Activated B cell treated with CpG ODN at 0.5 μM for 24 hours (primary cell): ENCODE results near the gene CAMK4. TPM values are rescaled to one million over a fixed set of nuclear protein-coding genes. Genes with fewer than 3 reads are reported as not detected.

Experiments
- ATAC-seq: fragments of 200-7000 bp; cut with Tn5 transposase; one replicate; pipeline ENCODE4 v1.10.0; 2021; ENCODE audit warnings: low read depth, mild to moderate bottlenecking, moderate library complexity
- CTCF ChIA-PET: fragments of 350-600 bp; sonication (Branson Sonifier 250); formaldehyde crosslinking; loops from one replicate; lab custom pipeline; 2021; ENCODE audit warnings: antibody characterized with exemption; lab: Charles Lee
- POLR2A ChIA-PET: fragments of 350-600 bp; sonication (Branson Sonifier 250); formaldehyde crosslinking; loops from one replicate; lab custom pipeline; 2021; ENCODE audit warnings: antibody characterized with exemption; lab: Charles Lee
- DNase-seq: peaks from one replicate; pipeline ENCODE4 v3.0.0; 2022
- H3K27ac Mint-ChIP-seq: one replicate; pipeline ENCODE4 v1.8.0; 2020; ENCODE audit warnings: mixed read lengths
- H3K27me3 Mint-ChIP-seq: one replicate; pipeline ENCODE4 v1.8.0; 2021; ENCODE audit warnings: mixed read lengths
- H3K36me3 Mint-ChIP-seq: one replicate; pipeline ENCODE4 v1.8.0; 2021; ENCODE audit warnings: low read depth, mixed read lengths
- H3K4me1 Mint-ChIP-seq: one replicate; pipeline ENCODE4 v1.8.0; 2021; ENCODE audit warnings: mixed read lengths
- H3K4me3 Mint-ChIP-seq: one replicate; pipeline ENCODE4 v1.8.0; 2020; ENCODE audit warnings: mild to moderate bottlenecking, mixed read lengths
- H3K9me3 Mint-ChIP-seq: one replicate; pipeline ENCODE4 v1.8.0; 2020; ENCODE audit warnings: mixed read lengths
- intact Hi-C: fragments of 100-400 bp; cut with micrococcal nuclease; formaldehyde crosslinking; loops from one replicate; pipeline ENCODE4 v1.15.1; 2024
- total RNA-seq: library from RNA; stranded (reverse); gene quantifications from 2 replicates; pipeline ENCODE4 v1.2.3, GENCODE V29; 2022
- TF ChIP-seq, protein P1 (sequence below): fragments of 200-600 bp; IDR thresholded peaks from one replicate; pipeline ENCODE4 v1.8.0; 2022; ENCODE audit warnings: antibody characterized with exemption, mild to moderate bottlenecking

Gene CAMK4
- total RNA-seq, 1 donor from 2014 or later = 6.3 TPM

DNA sequence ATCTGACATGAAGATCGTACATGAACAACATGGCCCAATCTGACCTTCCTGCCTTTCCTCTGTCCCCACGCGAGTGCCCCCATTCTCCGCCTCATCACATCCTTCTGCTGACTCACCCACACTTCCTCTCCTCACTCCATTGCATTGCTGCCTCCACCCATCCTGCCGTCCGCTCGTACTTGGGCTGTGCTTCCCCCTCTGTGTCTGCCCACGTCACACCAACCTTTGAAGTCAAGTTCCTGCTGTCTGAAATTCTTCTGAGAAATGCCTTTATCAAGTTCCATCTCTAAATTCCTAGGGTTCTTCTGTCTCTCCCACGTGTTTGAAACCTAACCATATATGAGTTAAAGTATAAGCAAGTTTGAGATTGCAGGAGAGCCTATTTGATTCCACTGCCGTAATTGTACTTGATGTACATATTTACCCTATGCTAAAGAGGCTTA is 306.1 kb downstream of the CAMK4 start:
- Mint-ChIP-seq H3K27me3 (no peaks in the 10 kb centered on the region), H3K36me3 (no peaks in the 10 kb centered on the region), H3K4me1 (peaks cover 23% of the 10 kb centered on the region), H3K27ac (peak overlapping the region; percentile 75), H3K4me3 (peak overlapping the region; percentile 49), H3K9me3 (peaks cover 2% of the 10 kb centered on the region)
- ATAC-seq (peak; percentile 100), DNase-seq (peak; percentile 61)
- CTCF ChIA-PET = interaction anchor here (2.1 to 4.8 kb wide), 2 partner anchors 9 to 18 kb away, joined by 5 to 52 read pairs; partner anchors contain the start of gene STARD4
- POLR2A ChIA-PET = interaction anchor here (0.9 to 3.6 kb wide), 3 partner anchors 18 to 630 kb away, joined by 3 to 33 read pairs (median 14); partner anchors contain the start of genes NREP and STARD4
- intact Hi-C loops = loop anchor here (1.0 to 2.0 kb wide), 5 partner anchors 17 to 1391 kb away; partner anchors contain the start of gene NREP
- TF ChIP-seq, protein P1, sequence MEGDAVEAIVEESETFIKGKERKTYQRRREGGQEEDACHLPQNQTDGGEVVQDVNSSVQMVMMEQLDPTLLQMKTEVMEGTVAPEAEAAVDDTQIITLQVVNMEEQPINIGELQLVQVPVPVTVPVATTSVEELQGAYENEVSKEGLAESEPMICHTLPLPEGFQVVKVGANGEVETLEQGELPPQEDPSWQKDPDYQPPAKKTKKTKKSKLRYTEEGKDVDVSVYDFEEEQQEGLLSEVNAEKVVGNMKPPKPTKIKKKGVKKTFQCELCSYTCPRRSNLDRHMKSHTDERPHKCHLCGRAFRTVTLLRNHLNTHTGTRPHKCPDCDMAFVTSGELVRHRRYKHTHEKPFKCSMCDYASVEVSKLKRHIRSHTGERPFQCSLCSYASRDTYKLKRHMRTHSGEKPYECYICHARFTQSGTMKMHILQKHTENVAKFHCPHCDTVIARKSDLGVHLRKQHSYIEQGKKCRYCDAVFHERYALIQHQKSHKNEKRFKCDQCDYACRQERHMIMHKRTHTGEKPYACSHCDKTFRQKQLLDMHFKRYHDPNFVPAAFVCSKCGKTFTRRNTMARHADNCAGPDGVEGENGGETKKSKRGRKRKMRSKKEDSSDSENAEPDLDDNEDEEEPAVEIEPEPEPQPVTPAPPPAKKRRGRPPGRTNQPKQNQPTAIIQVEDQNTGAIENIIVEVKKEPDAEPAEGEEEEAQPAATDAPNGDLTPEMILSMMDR = no peak

DNA sequence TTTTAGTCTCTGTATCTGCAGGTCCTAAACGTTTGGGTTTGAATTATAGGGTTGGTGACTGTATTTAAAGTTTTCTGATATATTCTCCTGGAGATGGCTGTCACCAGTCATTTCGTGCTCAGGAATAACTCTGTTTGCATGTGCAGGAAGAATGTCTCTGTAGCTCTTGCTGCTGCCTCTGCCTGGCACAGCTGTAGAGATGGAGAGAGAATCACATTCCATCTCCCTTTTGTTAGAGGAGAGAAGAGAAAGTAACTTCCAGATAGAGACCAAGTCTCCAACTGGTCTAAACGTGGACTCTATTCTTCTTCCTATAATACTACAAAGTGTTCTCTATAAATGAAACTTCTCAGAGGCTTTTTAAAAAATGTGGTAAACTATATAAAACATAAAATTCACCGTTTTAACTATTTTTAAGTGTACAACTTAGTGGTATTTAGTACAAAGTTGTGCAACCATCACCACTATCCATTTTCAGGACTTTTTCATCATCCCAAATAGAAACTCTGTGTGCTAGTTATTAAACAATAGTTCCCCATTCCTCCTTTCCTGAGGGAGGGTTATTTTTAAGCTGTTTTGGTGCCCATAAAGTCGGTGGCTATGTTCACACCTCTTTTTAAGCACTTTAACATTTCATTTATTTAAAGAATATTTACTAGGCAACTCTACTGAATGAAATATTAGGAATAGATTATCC is 308.9 kb downstream of the CAMK4 start:
- peaks cover 23% of the 10 kb centered on the region for H3K4me1 Mint-ChIP-seq
- TF ChIP-seq, protein P1 = no peak
- peaks cover 9% of the 10 kb centered on the region for H3K27me3 Mint-ChIP-seq
- intact Hi-C loops = no loop called here
- no peak overlapping the region for H3K27ac Mint-ChIP-seq
- ATAC-seq (no peak), DNase-seq (no peak)
- H3K4me3 Mint-ChIP-seq = no peak overlapping the region
- H3K9me3 Mint-ChIP-seq = peaks cover 2% of the 10 kb centered on the region
- no peaks in the 10 kb centered on the region for H3K36me3 Mint-ChIP-seq
- ChIA-PET CTCF (interaction anchor here (1.7 to 4.8 kb wide), 2 partner anchors 21 to 613 kb away, joined by 4 to 52 read pairs; partner anchors contain the start of gene STARD4), POLR2A (interaction anchor here (1.0 kb wide), 1 partner anchor 20 kb away, joined by 3 read pairs; no protein-coding TSS in a partner anchor)

DNA sequence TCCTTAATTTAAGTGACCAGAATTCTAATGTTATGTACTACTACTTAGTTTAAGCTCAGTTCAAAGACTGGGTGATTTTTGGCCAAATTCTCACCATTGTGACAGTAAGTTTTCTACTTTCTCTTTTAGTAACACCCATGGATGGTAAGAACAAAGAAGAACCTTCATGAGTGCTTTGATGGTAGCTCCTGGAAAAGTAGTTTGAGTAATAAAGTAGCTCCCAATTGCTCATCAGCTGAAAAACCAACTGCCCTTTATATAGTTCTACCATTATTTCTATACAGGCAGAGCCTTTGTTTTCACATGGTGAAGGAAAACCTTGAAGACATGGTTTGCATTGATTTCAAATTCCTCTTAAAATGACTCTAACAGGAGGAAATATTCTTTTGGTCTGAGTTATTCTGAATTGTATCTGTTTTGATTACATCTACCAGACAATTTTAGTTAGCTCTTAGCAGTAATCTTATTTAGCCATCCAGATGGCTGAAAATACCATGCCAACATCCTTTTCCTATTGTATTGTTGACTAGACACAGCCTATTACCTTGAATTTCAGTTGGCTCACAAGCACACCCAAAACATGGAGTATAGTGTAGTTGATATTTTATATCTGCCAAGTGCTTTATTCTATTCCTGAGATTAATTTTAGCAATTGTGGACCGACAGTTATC is 311.8 kb downstream of the CAMK4 start:
- intact Hi-C loops = no loop called here
- ATAC-seq (no peak), DNase-seq (no peak)
- TF ChIP-seq, protein P1 = no peak
- no peaks in the 10 kb centered on the region for H3K9me3 Mint-ChIP-seq
- H3K4me1 Mint-ChIP-seq = peaks cover 6% of the 10 kb centered on the region
- ChIA-PET POLR2A (no interaction called here), CTCF (no interaction called here)
- H3K36me3 Mint-ChIP-seq = no peaks in the 10 kb centered on the region
- peaks cover 18% of the 10 kb centered on the region for H3K27me3 Mint-ChIP-seq
- H3K4me3 Mint-ChIP-seq = no peak overlapping the region
- no peak overlapping the region for H3K27ac Mint-ChIP-seq

DNA sequence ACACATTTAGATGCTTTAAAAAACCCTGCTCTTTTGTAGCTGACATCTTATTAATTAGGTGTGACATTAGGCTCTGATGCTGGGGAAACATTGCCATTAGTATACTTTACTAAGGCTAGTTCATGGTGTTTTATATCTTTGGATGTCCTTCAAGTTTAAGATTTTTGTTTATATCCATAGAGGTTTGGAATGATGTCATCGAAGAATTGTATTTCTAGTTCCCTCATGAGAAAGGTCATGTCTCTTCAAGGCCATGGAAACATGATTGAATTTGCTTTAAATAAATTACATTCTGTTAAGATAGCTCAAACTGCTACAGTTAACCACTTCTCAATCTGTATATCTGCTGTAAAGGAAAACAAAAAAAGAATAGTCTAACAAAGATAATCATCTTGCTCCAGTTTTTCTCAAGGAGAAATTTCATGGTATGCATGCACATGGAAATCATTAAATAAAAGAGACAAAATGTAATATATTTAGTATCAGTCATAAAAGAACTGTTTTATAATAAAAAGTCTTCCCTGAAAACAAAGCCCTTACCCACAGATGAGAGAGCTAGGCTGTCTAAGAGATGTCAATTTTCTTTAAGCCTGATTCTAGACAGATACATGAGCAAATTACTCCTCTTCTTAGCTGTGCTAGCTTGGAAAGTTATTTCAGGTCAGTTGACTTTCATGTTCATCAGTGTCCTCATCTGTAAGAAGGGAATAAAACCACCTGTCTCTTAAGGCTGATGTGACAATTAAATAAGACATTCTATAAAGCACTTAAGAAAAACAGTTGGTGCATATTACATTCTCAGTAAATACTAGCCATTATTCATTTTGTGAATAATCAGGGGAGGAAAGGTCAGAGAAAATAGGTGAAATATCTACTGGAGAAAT is 313.2 kb downstream of the CAMK4 start:
- ATAC-seq (no peak), DNase-seq (no peak)
- Mint-ChIP-seq H3K27ac (no peak overlapping the region), H3K36me3 (no peaks in the 10 kb centered on the region), H3K4me3 (no peak overlapping the region), H3K9me3 (no peaks in the 10 kb centered on the region), H3K27me3 (peaks cover 18% of the 10 kb centered on the region), H3K4me1 (no peaks in the 10 kb centered on the region)
- CTCF ChIA-PET = no interaction called here
- POLR2A ChIA-PET = no interaction called here
- TF ChIP-seq, protein P1 = no peak
- intact Hi-C loops = no loop called here

Other genes with a start within 250 kb of the CAMK4 start
- not detected in 2 replicates for gene TSLP, start 152.7 kb upstream of the CAMK4 start, total RNA-seq
- gene WDR36, start 132.0 kb upstream of the CAMK4 start, total RNA-seq = 42.6 and 48.6 TPM in 2 replicates